COLO829 (cell line): ENCODE measurements around the gene KIAA1328.

ENCODE experiments used
- DNase-seq: peaks from one replicate; pipeline ENCODE4 v3.0.0; 2012; ENCODE audit warnings: low spot score

KIAA1328 gene

GRCh38 chr18:36953047-36953446 lies 124.1 kb downstream of the KIAA1328 start:
- DNase-seq: no peak

- DNase-seq: no peak
These were observed 131.1 kb downstream of the KIAA1328 start for GRCh38 chr18:36960038-36960437.

DNA sequence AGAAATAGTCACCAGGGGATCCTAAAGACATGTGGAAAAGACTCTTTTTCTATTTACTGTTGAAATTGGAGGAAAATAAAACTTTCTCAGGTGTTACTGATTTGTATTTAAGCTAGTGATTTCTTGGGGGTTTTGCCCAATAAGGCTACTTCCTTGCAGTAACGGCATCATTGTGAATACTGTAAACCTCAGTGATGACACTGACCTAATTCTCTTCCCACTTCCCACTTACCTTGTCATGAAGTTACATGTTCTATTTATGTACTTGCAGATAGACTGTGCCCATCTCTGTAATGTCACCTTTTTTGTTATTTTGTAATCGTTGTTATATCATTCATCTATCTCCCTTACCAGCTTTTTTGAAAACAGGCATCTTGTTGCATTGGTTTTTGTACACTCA lies 134.5 kb downstream of the KIAA1328 start:
- no peak for DNase-seq

DNA sequence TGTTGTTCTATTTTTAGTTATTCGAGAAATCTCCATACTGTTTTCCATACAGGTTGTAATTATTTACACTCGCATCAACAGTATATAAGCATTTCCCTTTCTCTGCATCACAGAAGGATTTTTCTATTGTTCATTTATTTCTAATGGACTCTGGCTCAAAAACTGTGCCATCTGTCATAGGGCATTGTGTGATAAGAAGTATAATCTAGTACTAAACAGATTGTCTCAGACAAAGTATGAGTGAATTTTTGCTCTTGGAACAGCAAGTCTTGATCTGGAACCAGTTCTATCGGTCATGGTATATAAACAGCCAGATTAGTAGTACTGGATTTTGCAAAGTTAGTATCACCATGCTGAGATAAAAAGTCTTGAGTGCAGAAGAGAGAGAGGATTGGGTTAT lies 145.8 kb downstream of the KIAA1328 start:
- no peak for DNase-seq

GRCh38 chr18:36977121-36977520 lies 148.2 kb downstream of the KIAA1328 start:
- DNase-seq: no peak

- peak; percentile 2 for DNase-seq
These were observed 164.1 kb downstream of the KIAA1328 start for GRCh38 chr18:36993068-36993467.

GRCh38 chr18:37006742-37007141 lies 177.8 kb downstream of the KIAA1328 start:
- DNase-seq: no peak

DNA sequence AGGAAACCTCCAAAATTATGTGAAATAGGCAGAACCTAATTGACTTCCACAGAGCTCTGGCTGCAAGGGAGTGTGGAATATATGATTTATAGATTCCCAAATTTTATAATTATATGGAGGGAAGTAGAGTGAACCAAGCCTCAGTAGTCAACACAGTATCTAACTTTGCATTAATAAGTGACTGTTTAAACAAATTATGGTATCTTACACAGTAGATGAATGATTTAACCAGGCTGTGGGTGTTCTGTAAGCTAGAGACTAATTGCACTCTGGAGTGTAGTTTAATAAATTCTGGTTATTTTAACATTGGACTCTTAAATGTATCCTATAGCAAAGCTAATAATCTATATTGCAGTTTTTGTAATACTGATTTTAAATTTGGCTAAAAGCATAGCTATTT lies 183.5 kb downstream of the KIAA1328 start:
- no peak for DNase-seq

DNA sequence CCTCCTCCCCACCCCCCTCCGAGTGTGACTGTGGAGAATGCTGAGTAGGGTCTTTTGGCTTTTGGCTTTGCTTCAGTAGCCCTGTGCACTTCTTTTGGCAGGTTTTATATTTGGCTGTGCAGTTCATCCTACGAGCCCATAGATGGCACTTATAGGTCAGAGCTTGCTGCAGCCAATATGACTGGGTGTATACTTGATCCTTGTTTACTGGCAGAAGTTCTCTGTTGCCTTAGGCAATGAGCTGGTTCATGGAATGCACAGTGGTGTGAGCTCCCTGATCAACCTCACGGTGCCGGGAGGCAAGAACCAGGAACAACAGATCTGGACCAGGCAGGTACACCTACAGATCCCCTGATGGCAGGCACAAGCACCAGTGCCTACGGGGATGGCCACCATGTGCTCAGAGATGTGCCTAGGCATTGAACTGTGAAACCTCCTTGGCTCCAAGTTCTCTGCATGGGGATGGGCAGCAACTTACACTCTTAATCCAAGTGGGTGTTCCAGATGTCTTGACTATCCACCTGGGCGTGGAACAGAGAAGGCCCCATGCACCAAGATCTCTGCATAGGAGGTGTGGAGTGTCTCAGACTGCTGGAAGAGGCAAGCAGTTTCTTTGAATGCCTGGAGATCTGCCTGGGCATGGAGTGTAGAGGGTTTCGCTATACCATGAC lies 190.4 kb downstream of the KIAA1328 start:
- no peak for DNase-seq

DNA sequence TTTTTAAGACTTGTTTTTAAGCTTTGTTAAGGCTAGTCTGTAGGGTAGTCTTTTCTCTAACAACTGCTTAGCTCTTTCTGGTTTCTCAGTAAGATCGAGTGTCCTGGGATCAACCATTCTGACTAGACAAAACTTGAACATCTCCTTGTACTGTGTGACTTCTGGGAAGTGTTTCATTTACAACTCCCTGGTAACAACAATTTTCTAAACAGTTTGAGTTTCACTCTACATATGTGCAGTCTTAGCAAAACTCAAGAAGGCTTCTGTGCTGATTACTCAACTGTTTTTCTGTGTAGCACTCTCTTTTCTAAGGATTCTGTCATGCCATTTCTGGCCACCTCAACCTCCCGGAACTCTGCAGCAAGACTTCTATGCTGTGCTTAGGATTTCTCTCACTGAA lies 204.5 kb downstream of the KIAA1328 start:
- DNase-seq: no peak

- no peak for DNase-seq
These were observed 213.5 kb downstream of the KIAA1328 start for GRCh38 chr18:37042381-37042780.

DNA sequence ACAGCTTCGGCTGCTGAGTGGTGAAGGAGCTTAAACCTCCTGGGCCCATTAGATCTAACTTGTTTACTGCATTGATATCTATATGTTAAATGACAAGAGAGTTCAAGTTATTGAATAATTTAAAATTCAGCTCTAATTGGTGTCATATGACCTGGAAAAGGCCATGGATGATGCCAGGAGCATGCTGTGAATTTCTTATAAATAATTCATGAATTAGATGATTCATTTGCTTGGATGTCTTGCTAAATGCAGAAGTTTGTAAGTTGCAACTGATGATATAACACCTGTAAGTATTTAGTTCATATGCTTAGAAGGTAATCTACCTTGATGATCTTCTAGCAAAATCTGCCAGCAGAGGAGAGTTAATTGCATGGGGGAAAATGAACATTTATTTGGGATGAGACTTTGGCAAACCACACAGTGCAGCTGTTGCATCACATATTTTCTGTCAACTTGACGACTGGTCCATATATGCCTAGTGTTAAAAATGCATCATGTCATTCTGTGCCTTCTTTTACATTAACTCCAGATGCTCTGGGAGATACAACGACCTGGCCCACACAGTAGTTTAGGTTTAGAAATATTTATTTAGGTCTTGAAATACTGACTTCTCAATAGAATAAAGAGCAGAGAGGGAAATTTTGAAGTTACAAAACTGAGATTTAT lies 226.3 kb downstream of the KIAA1328 start:
- DNase-seq: no peak

- no peak for DNase-seq
These were observed 235.3 kb downstream of the KIAA1328 start for GRCh38 chr18:37064187-37064586.

DNA sequence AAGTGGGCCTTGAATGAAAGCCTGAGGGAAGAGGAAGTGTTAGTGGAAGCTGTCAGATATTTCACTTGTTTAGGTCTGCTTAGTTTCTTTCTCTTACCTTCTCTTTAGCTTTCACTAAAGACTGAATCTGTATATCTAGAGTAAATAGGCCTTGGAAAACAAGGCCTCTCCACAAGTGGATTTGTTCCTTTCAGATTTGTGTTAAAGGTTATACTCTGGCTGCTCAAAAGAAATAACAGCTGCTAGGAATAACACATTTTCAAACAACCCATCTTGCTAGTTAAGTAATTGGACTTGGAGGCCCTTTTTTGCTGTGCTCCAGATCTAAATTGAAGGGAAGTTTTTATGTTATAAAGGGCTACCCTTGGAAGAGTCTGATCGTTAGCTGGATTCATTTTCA lies 236.3 kb downstream of the KIAA1328 start:
- no peak for DNase-seq

DNA sequence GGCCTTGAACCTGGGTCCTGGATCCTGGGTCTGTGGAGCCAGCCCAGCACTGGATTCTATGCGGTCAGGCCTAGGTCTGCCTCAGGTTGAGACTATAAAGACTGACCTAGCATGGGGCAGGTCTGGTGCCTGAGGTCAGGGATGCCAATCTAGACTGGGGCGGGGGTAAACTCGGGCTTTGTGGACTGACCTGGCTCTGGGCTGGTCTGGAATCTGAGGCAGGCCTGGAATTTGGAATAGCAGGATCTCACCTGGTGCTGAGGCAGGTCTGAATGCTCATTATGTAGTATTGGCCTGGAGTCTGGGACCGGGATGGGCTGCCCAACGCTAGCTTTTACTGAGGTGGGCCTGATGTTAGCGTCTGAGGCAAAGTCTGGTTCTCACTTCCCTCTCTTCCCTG lies 256.0 kb downstream of the KIAA1328 start:
- no peak for DNase-seq

DNA sequence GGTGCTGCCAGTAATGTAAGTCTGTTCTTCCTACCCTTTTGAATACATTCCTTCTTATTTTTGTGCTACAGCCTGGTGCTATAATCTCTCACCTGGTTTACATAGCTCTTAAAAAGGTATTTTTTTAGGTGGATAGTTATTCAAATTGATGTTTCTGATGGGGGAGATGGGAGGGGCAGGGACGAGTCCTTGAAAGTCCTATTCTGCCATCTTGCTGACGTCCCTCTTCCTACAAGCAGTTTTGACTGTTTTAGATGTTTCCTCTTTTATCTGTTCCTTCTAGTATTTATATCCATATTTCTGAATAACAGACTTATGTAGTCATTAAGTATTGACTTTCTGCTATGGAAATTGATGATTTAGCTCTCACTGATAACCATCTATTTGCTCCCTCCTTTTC lies 256.4 kb downstream of the KIAA1328 start:
- no peak for DNase-seq

DNA sequence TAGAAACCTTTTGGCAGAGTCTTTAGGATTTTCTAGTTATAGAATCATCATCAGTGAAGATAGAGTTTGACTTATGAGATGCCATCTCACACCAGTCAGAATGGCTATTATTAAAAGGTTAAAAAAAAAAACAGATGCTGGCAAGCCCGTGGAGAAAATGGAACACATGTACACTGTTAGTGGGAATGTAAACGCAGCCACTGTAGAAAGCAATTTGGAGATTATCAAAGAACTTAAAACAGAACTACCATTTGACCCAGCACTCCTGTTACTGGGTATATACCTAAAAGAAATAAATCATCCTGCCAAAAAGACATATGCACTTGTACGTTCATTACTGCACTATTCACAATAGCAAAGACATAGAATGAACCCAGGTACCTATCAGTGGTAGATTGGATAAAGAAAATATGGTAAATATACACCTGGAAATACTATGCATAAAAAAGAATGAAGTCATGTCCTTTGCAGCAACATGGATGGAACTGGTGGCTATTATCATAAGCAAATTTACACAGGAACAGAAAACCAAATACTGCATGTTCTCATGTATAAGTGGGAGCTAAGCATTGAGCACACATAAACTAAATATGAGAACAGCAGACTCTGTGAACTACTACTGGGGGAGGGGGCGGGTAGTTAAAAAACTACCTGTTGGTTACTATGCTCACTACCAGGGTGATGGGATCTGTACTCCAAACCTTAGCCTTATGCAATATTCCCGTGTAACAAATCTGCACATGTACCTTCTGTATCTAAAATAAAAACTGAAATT lies 279.0 kb downstream of the KIAA1328 start:
- DNase-seq: no peak

GRCh38 chr18:37122877-37123276 lies 293.9 kb downstream of the KIAA1328 start:
- no peak for DNase-seq

- no peak for DNase-seq
These were observed 295.6 kb downstream of the KIAA1328 start for GRCh38 chr18:37124516-37124915.

DNA sequence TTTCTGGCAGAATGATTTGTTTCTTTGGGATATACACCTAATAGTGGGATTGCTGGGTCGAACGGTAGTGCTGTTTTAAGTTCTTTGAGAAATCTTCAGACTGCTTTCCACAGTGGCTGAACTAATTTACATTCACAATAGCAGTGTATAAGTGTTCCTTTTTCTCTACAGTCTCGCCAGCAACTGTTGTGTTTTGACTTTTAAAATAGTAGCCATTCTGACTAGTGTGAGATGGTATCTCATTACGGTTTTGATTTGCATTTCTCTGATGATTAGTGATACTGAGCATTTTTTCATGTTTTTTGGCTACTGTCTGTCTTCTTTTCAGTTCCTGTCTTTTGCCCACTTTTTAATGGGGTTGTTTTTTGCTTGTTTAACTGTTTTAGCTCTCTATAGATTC lies 306.2 kb downstream of the KIAA1328 start:
- DNase-seq: no peak

DNA sequence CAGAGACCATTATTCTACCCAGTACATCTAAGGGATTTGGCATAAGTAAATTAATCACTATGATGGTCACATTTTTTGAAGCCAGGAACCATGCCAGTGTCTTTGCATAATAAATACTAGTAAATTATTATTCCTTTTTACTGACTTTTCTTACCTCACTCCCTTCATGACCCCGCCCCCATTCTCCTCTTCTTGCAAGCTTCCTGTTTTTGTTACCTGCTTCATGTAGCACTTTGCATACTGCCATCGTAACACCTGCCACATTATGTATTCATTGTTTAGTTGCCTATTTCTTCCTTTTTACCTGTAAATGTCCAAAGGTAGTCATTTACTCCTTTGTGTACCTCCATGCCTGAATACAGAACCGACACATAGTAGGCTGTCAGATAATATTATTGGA lies 309.5 kb downstream of the KIAA1328 start:
- DNase-seq: no peak

- no peak for DNase-seq
These were observed 310.9 kb downstream of the KIAA1328 start for GRCh38 chr18:37139876-37140275.

GRCh38 chr18:37144921-37145320 lies 316.0 kb downstream of the KIAA1328 start:
- DNase-seq: no peak
